PC-9 (cell line): ENCODE data around the gene MYO1G. TPM values are rescaled to one million over a fixed set of nuclear protein-coding genes. Genes with fewer than 3 reads are reported as not detected.

Experiments
- BruUV-seq: library from RNA; stranded (reverse); fragments of 400-500 nt; replicated peaks from 2 replicates; lab custom pipeline; 2021; lab: Mats Ljungman, UMichigan
- CTCF ChIA-PET: fragments of 300-600 bp; sonication (Branson Sonifier 250); formaldehyde crosslinking; loops from one replicate; lab custom pipeline; 2022; ENCODE audit warnings: antibody characterized with exemption; lab: Charles Lee
- POLR2A ChIA-PET: fragments of 300-600 bp; sonication (Branson Sonifier 250); formaldehyde crosslinking; loops from one replicate; lab custom pipeline; 2022; ENCODE audit warnings: antibody characterized with exemption; ENCODE audit not compliant: unreplicated experiment; lab: Charles Lee
- DNase-seq, 2 experiments: peaks; one replicate each; pipeline versions ENCODE4 v3.0.0 to v3.0.0-alpha.2; 2015 to 2022; ENCODE audit warnings: mixed read lengths in 1 of 2
- H2AFZ ChIP-seq: fragments of 200-600 bp; sonication (generic); 2 replicates; pipeline ENCODE4 v1.8.1; 2017; ENCODE audit warnings: antibody characterized with exemption
- H3F3A ChIP-seq: fragments of 200-600 bp; sonication (generic); 2 replicates; pipeline ENCODE4 v1.8.1; 2017; ENCODE audit warnings: antibody characterized with exemption, mild to moderate bottlenecking, low read depth; ENCODE audit not compliant: insufficient read depth
- H3K27ac ChIP-seq: fragments of 200-600 bp; sonication (generic); 2 replicates; pipeline ENCODE4 v1.6.1; 2016; ENCODE audit warnings: mixed run types
- H3K27me3 ChIP-seq: fragments of 200-600 bp; sonication (generic); 2 replicates; pipeline ENCODE4 v1.6.1; 2016; ENCODE audit warnings: low read depth, mixed run types; ENCODE audit not compliant: insufficient read depth
- H3K36me3 ChIP-seq: fragments of 200-600 bp; sonication (generic); 2 replicates; pipeline ENCODE4 v1.6.1; 2016; ENCODE audit warnings: low read depth, mixed run types
- H3K4me1 ChIP-seq: fragments of 200-600 bp; sonication (generic); replicated peaks from 2 replicates; pipeline ENCODE4 v1.6.1; 2016; ENCODE audit warnings: mixed run types; ENCODE audit not compliant: insufficient read depth
- H3K4me2 ChIP-seq: fragments of 200-600 bp; sonication (generic); 2 replicates; pipeline ENCODE4 v1.6.1; 2017; ENCODE audit warnings: mixed run types
- H3K4me3 ChIP-seq: fragments of 200-600 bp; sonication (generic); 2 replicates; pipeline ENCODE4 v1.6.1; 2016; ENCODE audit warnings: mixed run types
- H3K79me2 ChIP-seq: fragments of 200-600 bp; sonication (generic); 2 replicates; pipeline ENCODE4 v1.6.1; 2017; ENCODE audit warnings: low read depth, mixed run types
- H3K9me2 ChIP-seq: fragments of 200-600 bp; sonication (generic); 2 replicates; pipeline ENCODE4 v1.8.1; 2017; ENCODE audit warnings: mild to moderate bottlenecking; ENCODE audit not compliant: insufficient read depth
- H3K9me3 ChIP-seq: fragments of 200-600 bp; sonication (generic); 2 replicates; pipeline ENCODE4 v1.8.1; 2016; ENCODE audit warnings: low read depth; ENCODE audit not compliant: insufficient read depth
- H4K20me1 ChIP-seq: fragments of 200-600 bp; sonication (generic); 2 replicates; pipeline ENCODE4 v1.8.1; 2017; ENCODE audit not compliant: insufficient read depth
- CTCF ChIP-seq: fragments of 200-600 bp; sonication (generic); conservative IDR thresholded peaks from 2 replicates; pipeline ENCODE4 v1.6.1; 2017; ENCODE audit warnings: mixed run types, antibody characterized with exemption, mild to moderate bottlenecking, moderate library complexity
- EZH2 ChIP-seq: fragments of 200-600 bp; sonication (generic); IDR thresholded peaks from 2 replicates; pipeline ENCODE4 v1.8.0; 2017; ENCODE audit warnings: antibody characterized with exemption, low read depth
- intact Hi-C: fragments of 100-400 bp; cut with micrococcal nuclease; formaldehyde crosslinking; loops from one replicate; pipeline ENCODE4 v1.10.0; 2022; ENCODE audit not compliant: unreplicated experiment
- total RNA-seq: library from RNA; stranded (reverse); gene quantifications from 2 replicates; pipeline ENCODE4 v1.2.3, GENCODE V29; 2021

MYO1G gene
- total RNA-seq, 1 experiment from 2014 or later: 0.24 TPM

DNA sequence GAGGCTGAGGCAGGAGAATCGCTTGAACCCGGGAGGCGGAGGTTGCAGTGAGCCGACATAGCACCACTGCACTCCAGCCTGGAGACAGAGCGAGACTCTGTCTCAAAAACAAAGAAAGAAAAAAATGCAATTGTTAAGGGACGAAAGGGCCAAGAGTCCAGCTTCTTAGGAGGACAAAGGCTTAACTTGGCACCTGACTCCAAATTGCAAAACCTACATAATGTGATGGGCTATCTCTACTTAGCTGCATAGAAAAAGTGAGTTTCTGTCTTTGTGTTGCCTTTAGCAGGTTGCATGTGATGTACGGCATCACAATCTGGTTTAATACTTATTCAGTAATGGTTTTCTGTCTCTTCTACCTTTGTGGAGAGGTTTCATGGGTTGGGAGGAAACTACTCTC lies 8.6 kb upstream of the MYO1G start:
- TF ChIP-seq EZH2: no peak
- no peak for TF ChIP-seq CTCF
- Histone ChIP-seq H3K27ac (peak overlapping the region; percentile 87), H3K79me2 (peaks cover 49% of the 10 kb centered on the region), H3K36me3 (peaks cover 37% of the 10 kb centered on the region), H2AFZ (peak overlapping the region; percentile 84), H3K4me3 (peak overlapping the region; percentile 95), H3K4me2 (peak overlapping the region; percentile 98), H3K4me1 (peaks cover 25% of the 10 kb centered on the region), H3K27me3 (no peaks in the 10 kb centered on the region), H3F3A (peaks cover 50% of the 10 kb centered on the region), H3K9me2 (no peaks in the 10 kb centered on the region), H4K20me1 (peaks cover 29% of the 10 kb centered on the region), H3K9me3 (no peaks in the 10 kb centered on the region)
- CTCF ChIA-PET: interaction anchor here (0.6 kb wide), 1 partner anchor 904 kb away, joined by 8 read pairs; no protein-coding TSS in a partner anchor
- POLR2A ChIA-PET: interaction anchor here (0.5 kb wide), 1 partner anchor 18 kb away, joined by 6 read pairs; no protein-coding TSS in a partner anchor
- no TSS peak for BruUV-seq
- no peak for DNase-seq
- intact Hi-C loops: loop anchor here (10.0 kb wide), 2 partner anchors 133 to 403 kb away; partner anchors contain the start of gene TMED4

- CTCF ChIA-PET: interaction anchor here (0.6 kb wide), 1 partner anchor 13 kb away, joined by 3 read pairs; no protein-coding TSS in a partner anchor
- peak overlapping the region; percentile 95 for H3K4me3 ChIP-seq
- H3K4me1 ChIP-seq: peaks cover 25% of the 10 kb centered on the region
- intact Hi-C loops: loop anchor here (1.0 to 10.0 kb wide), 3 partner anchors 13 to 402 kb away; partner anchors contain the start of gene TMED4
- H3K4me2 ChIP-seq: peak overlapping the region; percentile 98
- peaks cover 39% of the 10 kb centered on the region for H3K36me3 ChIP-seq
- BruUV-seq: no TSS peak
- H4K20me1 ChIP-seq: peaks cover 32% of the 10 kb centered on the region
- no peaks in the 10 kb centered on the region for H3K9me2 ChIP-seq
- TF ChIP-seq EZH2 (no peak), CTCF (no peak; the same call in 1 of the 2 replicates)
- peak overlapping the region; percentile 84 for H2AFZ ChIP-seq
- H3F3A ChIP-seq: peaks cover 61% of the 10 kb centered on the region
- peak; percentile 92 to 98 for DNase-seq
- H3K79me2 ChIP-seq: peaks cover 49% of the 10 kb centered on the region
- POLR2A ChIA-PET: interaction anchor here (0.6 to 0.8 kb wide), 4 partner anchors 13 to 140 kb away, joined by 3 to 5 read pairs (median 4); partner anchors contain the start of gene CCM2
- no peaks in the 10 kb centered on the region for H3K9me3 ChIP-seq
- H3K27ac ChIP-seq: peak overlapping the region; percentile 87
- H3K27me3 ChIP-seq: no peaks in the 10 kb centered on the region
Observed at GRCh38 chr7:44986218-44987053, 7.6 kb upstream of the MYO1G start.

GRCh38 chr7:44985900-44986217 lies 7.0 kb upstream of the MYO1G start:
- Histone ChIP-seq H3K79me2 (peaks cover 49% of the 10 kb centered on the region), H2AFZ (peak overlapping the region; percentile 84), H3F3A (peaks cover 66% of the 10 kb centered on the region), H3K27me3 (no peaks in the 10 kb centered on the region), H3K36me3 (peaks cover 39% of the 10 kb centered on the region), H3K9me3 (no peaks in the 10 kb centered on the region), H3K4me1 (peaks cover 25% of the 10 kb centered on the region), H3K4me3 (peak overlapping the region; percentile 95), H3K4me2 (peak overlapping the region; percentile 98), H4K20me1 (peaks cover 32% of the 10 kb centered on the region), H3K9me2 (no peaks in the 10 kb centered on the region), H3K27ac (peak overlapping the region; percentile 87)
- intact Hi-C loops: loop anchor here (1.0 to 10.0 kb wide), 3 partner anchors 13 to 401 kb away; partner anchors contain the start of gene TMED4
- no peak for TF ChIP-seq EZH2
- TF ChIP-seq CTCF: no peak
- no peak for DNase-seq
- POLR2A ChIA-PET: interaction anchor here (0.6 to 0.8 kb wide), 3 partner anchors 14 to 139 kb away, joined by 3 to 5 read pairs (median 3); partner anchors contain the start of gene CCM2
- CTCF ChIA-PET: interaction anchor here (0.6 kb wide), 1 partner anchor 12 kb away, joined by 3 read pairs; no protein-coding TSS in a partner anchor
- no TSS peak for BruUV-seq
